HG03175 (cell line): ENCODE data around the gene CENPW.

ENCODE experiments used
- ATAC-seq: cut with Tn5 transposase; IDR thresholded peaks from one replicate; pipeline ENCODE4 v1.9.1; 2021; ENCODE audit warnings: mild to moderate bottlenecking, moderate library complexity; ENCODE audit not compliant: unreplicated experiment

CENPW gene

GRCh38 chr6:126339796-126340609 is at the start of gene CENPW:
CENPW (plus strand) TSS chr6:126340115; CDS start chr6:126340274, 159 bp downstream.
- peak; percentile 95 for ATAC-seq

GRCh38 chr6:126293891-126294524 is 45.9 kb upstream of the CENPW start:
- ATAC-seq, result no peak

- ATAC-seq, result peak; percentile 34
Measured at GRCh38 chr6:126300126-126300525, 39.8 kb upstream of the CENPW start.

- peak; percentile 79 for ATAC-seq
Measured at GRCh38 chr6:126300735-126301134, 39.2 kb upstream of the CENPW start.

- no peak for ATAC-seq
Measured at GRCh38 chr6:126302191-126302590, 37.7 kb upstream of the CENPW start.

- ATAC-seq, result no peak
Measured at GRCh38 chr6:126307849-126308248, 32.1 kb upstream of the CENPW start.

GRCh38 chr6:126308362-126308761 is 31.6 kb upstream of the CENPW start:
- no peak for ATAC-seq

GRCh38 chr6:126312013-126312665 is 27.8 kb upstream of the CENPW start:
- ATAC-seq, result peak; percentile 97

GRCh38 chr6:126313941-126314340 is 26.0 kb upstream of the CENPW start:
- no peak for ATAC-seq

GRCh38 chr6:126318797-126319196 is 21.1 kb upstream of the CENPW start:
- no peak for ATAC-seq

- ATAC-seq, result no peak
Measured at GRCh38 chr6:126333729-126334128, 6.2 kb upstream of the CENPW start.

- ATAC-seq, result no peak
Measured at GRCh38 chr6:126335210-126335609, 4.7 kb upstream of the CENPW start.

- ATAC-seq, result no peak
Measured at GRCh38 chr6:126337323-126337722, 2.6 kb upstream of the CENPW start.

- no peak for ATAC-seq
Measured at GRCh38 chr6:126341126-126341525, 1.2 kb downstream of the CENPW start.

- ATAC-seq, result no peak
Measured at GRCh38 chr6:126344181-126344580, 4.3 kb downstream of the CENPW start.

- no peak for ATAC-seq
Measured at GRCh38 chr6:126351960-126352359, 12.0 kb downstream of the CENPW start.

GRCh38 chr6:126352514-126352913 is 12.6 kb downstream of the CENPW start:
- no peak for ATAC-seq

- no peak for ATAC-seq
Measured at GRCh38 chr6:126356526-126356925, 16.6 kb downstream of the CENPW start.

GRCh38 chr6:126359936-126360537 is 20.1 kb downstream of the CENPW start:
- ATAC-seq, result no peak

- no peak for ATAC-seq
Measured at GRCh38 chr6:126361832-126362440, 22.0 kb downstream of the CENPW start.

GRCh38 chr6:126367849-126368248 is 27.9 kb downstream of the CENPW start:
- ATAC-seq, result no peak
